Measurements from ENCODE around the gene ECHS1. TPM values are rescaled to one million over a fixed set of nuclear protein-coding genes. Genes with fewer than 3 reads are reported as not detected.

The ECHS1 gene
- total RNA-seq, 4 donors from 2014 or later, result 96.7 to 123 (median 106) TPM

DNA sequence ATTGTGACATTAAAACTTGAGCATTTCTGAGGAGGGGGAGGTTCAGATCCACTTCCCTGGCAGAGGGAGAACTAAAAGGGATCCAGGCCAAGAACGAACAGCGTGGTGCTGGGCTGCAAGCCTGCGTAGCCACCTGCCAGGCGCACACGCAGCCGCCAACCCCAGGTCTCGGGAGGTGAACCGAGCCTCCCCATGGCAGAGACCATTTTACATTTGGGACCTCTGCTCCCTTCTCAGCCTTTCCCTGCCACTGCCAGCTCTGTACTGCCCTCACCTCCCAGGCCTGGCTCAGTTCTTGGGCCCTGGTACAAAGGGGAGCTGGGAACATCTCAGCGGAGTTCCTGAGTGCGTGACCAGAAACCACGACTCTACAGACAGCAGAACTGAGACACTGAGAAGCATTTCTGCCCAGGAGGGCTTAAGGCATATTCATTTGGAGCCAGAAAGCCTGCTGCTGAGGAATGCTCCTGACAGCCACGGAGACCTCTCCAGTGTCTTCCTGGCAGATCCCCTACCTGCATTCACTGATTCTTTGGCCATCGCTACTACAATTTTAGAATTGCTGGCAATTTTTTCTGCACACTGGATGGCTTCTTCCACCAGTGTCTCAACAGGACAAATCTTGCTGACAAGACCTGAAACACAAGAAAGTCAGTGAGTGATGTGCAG is 7.6 kb downstream of the ECHS1 start:
- Histone ChIP-seq H3K36me3 (peaks cover 0 to 74% of the 10 kb centered on the region in 2 donors), H3K4me1 (no peaks in the 10 kb centered on the region), H3K9me3 (no peaks in the 10 kb centered on the region), H3K4me3 (no peak overlapping the region), H3K27me3 (no peaks in the 10 kb centered on the region), H3K27ac (no peak overlapping the region)
- intact Hi-C loops (cut with DNase I; ENCODE audit: low total_unique reads) (no loop called here), in situ Hi-C loops (cut with MboI; ENCODE audit: low sequenced_read_pairs in 4 of 4) (no loop called here)
- ATAC-seq, result no peak
- no peak for TF ChIP-seq POLR2A (IDR thresholded peaks at IDR 0.05)
- TF ChIP-seq, protein P1, sequence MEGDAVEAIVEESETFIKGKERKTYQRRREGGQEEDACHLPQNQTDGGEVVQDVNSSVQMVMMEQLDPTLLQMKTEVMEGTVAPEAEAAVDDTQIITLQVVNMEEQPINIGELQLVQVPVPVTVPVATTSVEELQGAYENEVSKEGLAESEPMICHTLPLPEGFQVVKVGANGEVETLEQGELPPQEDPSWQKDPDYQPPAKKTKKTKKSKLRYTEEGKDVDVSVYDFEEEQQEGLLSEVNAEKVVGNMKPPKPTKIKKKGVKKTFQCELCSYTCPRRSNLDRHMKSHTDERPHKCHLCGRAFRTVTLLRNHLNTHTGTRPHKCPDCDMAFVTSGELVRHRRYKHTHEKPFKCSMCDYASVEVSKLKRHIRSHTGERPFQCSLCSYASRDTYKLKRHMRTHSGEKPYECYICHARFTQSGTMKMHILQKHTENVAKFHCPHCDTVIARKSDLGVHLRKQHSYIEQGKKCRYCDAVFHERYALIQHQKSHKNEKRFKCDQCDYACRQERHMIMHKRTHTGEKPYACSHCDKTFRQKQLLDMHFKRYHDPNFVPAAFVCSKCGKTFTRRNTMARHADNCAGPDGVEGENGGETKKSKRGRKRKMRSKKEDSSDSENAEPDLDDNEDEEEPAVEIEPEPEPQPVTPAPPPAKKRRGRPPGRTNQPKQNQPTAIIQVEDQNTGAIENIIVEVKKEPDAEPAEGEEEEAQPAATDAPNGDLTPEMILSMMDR (IDR thresholded peaks at IDR 0.05 in 4 of 5, conservative IDR thresholded peaks at IDR 0.05 in 1 of 5), result no peak
- DNase-seq, result no peak

DNA sequence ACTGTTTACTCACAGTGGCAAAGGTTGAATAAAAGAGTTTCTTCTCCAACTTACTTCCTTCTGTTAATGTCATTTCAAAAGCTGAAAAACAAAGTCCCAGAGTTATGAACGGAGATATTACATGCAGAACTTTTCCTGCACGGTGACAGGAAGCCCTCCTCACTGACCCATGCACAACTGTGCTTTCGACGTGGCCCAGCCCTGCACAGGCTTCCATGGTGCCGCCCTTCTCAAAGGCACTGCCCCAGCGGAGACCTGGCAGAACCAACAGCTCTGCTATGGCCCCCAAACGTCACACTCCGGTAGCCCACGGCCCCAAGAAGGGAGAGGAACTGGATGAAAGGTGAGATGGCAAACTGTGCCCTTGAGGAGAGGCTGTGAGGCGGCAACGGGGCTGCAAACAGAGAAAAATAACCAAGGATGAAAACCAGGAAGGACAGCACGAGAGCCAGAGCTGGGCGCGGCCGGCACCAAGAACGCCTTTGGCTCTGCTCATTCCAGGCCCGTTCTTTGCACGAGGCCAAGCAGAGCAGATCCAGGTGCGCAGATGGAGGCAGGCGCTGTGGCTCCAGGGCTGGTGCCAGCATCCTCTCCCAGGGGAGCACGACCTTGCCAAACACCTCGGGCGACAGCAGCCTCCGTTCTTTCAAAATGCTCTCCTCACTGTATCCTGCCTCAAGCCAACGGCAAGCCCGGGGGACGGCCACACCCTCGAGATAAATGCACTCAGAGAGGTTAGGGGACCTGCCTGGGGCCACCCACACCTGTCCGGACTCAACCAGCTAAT is 8.3 kb downstream of the ECHS1 start:
- H3K9me3 ChIP-seq, result no peaks in the 10 kb centered on the region
- no peak overlapping the region for H3K4me3 ChIP-seq
- H3K4me1 ChIP-seq, result no peaks in the 10 kb centered on the region
- in situ Hi-C loops (cut with MboI; ENCODE audit: low sequenced_read_pairs in 4 of 4) (no loop called here), intact Hi-C loops (cut with DNase I; ENCODE audit: low total_unique reads) (no loop called here)
- no peak overlapping the region for H3K27ac ChIP-seq
- H3K36me3 ChIP-seq, result peaks cover 0 to 66% of the 10 kb centered on the region in 2 donors
- ATAC-seq (no peak), DNase-seq (no peak)
- no peak for TF ChIP-seq POLR2A (IDR thresholded peaks at IDR 0.05)
- TF ChIP-seq, protein P1 (IDR thresholded peaks at IDR 0.05 in 4 of 5, conservative IDR thresholded peaks at IDR 0.05 in 1 of 5), result no peak
- H3K27me3 ChIP-seq, result no peaks in the 10 kb centered on the region

DNA sequence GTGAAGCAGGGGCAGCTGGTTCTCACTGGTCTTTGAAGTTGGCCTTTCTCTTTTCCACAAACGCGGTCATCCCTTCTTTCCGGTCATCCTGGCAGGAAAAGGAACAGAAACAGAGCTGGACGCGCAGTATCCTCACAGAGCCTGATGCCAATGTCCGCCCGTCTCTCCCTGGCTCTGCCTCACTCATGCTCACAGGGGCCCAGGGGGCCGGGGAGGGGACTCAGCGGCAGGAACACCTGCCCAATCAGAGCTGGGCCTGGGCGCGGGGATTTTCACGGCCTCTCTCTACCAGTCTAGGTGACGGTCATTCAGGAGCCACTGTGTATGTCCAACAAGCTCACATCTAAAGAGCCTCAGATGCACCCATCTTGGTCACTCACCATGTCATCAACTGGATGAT is 10.3 kb downstream of the ECHS1 start:
- ATAC-seq (no peak), DNase-seq (no peak)
- Histone ChIP-seq H3K36me3 (peaks cover 0 to 49% of the 10 kb centered on the region in 2 donors), H3K27ac (no peak overlapping the region), H3K4me3 (no peak overlapping the region), H3K4me1 (no peaks in the 10 kb centered on the region), H3K27me3 (no peaks in the 10 kb centered on the region), H3K9me3 (no peaks in the 10 kb centered on the region)
- in situ Hi-C loops (cut with MboI; ENCODE audit: low sequenced_read_pairs in 4 of 4) (no loop called here), intact Hi-C loops (cut with DNase I; ENCODE audit: low total_unique reads) (no loop called here)
- TF ChIP-seq, protein P1 (IDR thresholded peaks at IDR 0.05 in 4 of 5, conservative IDR thresholded peaks at IDR 0.05 in 1 of 5), result no peak
- TF ChIP-seq POLR2A (IDR thresholded peaks at IDR 0.05), result no peak

DNA sequence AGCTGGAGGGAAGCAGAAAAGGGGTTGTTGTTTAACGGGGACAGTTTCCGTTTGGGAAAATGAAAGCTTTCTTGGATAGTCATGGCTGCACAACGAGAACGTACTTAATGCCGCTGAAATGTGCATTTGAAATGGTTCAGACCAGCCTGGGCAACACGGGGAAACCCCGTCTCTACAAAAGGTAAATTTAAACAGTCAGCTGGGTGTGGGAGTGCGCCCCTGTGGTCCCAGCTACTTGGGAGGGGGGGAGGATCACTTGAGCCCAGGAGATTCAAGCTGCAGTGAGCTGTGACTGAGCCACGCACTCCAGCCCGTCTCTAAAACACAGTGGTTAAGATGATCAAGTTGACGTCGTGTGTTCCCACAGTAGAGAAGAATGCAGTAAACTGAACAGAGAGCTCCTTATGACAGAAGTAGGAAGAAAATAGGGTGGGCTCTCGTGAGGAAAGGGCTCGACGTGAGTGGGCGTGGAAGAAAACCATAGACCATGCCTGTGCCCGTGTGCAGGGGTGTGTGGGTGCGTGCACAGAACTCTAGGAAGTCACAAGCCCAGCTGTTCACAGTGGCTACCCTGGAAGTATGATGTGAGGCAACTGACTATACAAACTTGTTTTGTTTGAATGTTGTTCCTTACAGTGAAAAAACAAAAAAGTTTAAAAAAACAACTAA is 11.2 kb downstream of the ECHS1 start:
- DNase-seq (no peak), ATAC-seq (no peak)
- H3K4me3 ChIP-seq, result no peak overlapping the region
- peaks cover 3% of the 10 kb centered on the region in 2 donors for H3K4me1 ChIP-seq
- peaks cover 0 to 47% of the 10 kb centered on the region in 2 donors for H3K36me3 ChIP-seq
- intact Hi-C loops (cut with DNase I; ENCODE audit: low total_unique reads) (no loop called here), in situ Hi-C loops (cut with MboI; ENCODE audit: low sequenced_read_pairs in 4 of 4) (no loop called here)
- TF ChIP-seq, protein P1 (IDR thresholded peaks at IDR 0.05 in 4 of 5, conservative IDR thresholded peaks at IDR 0.05 in 1 of 5), result no peak
- TF ChIP-seq POLR2A (IDR thresholded peaks at IDR 0.05), result no peak
- H3K9me3 ChIP-seq, result no peaks in the 10 kb centered on the region
- H3K27ac ChIP-seq, result no peak overlapping the region
- peaks cover 2 to 6% (median 4%) of the 10 kb centered on the region in 3 donors for H3K27me3 ChIP-seq

Measured in gastrocnemius medialis (tissue), 4 donors.